Activated CD8-positive, alpha-beta T cell treated with anti-CD3 and anti-CD28 coated beads for 36 hours (primary cell): Measurements from ENCODE around the gene SOX18. TPM values are rescaled to one million over a fixed set of nuclear protein-coding genes. Genes with fewer than 3 reads are reported as not detected.

Source experiments
- ATAC-seq: fragments of 200-7000 bp; cut with Tn5 transposase; one replicate; pipeline ENCODE4 v1.10.0; 2021; ENCODE audit warnings: mild to moderate bottlenecking, moderate library complexity
- CTCF ChIA-PET: fragments of 350-600 bp; sonication (Branson Sonifier 250); formaldehyde crosslinking; loops from one replicate; lab custom pipeline; 2021; ENCODE audit warnings: antibody characterized with exemption; lab: Charles Lee
- POLR2A ChIA-PET: fragments of 350-600 bp; sonication (Branson Sonifier 250); formaldehyde crosslinking; loops from one replicate; lab custom pipeline; 2021; ENCODE audit warnings: antibody characterized with exemption; lab: Charles Lee
- DNase-seq: peaks from one replicate; pipeline ENCODE4 v3.0.0-alpha.2; 2020
- H3K27ac Mint-ChIP-seq: one replicate; pipeline ENCODE4 v1.8.0; 2021; ENCODE audit warnings: mild to moderate bottlenecking, mixed read lengths
- H3K27me3 Mint-ChIP-seq: one replicate; pipeline ENCODE4 v1.8.0; 2021; ENCODE audit warnings: mixed read lengths
- H3K36me3 Mint-ChIP-seq: one replicate; pipeline ENCODE4 v1.8.0; 2021; ENCODE audit warnings: low read depth, mixed read lengths
- H3K4me1 Mint-ChIP-seq: one replicate; pipeline ENCODE4 v1.8.0; 2021; ENCODE audit warnings: low read depth, mixed read lengths
- H3K4me3 Mint-ChIP-seq: one replicate; pipeline ENCODE4 v1.8.0; 2021; ENCODE audit warnings: mild to moderate bottlenecking, moderate library complexity, mixed read lengths
- H3K9me3 Mint-ChIP-seq: one replicate; pipeline ENCODE4 v1.8.0; 2021; ENCODE audit warnings: mixed read lengths
- intact Hi-C: fragments of 100-400 bp; cut with micrococcal nuclease; formaldehyde crosslinking; loops from one replicate; pipeline ENCODE4 v1.10.0; 2022
- total RNA-seq, 2 experiments: library from RNA; stranded (reverse); gene quantifications; one replicate each; pipeline ENCODE4 v1.2.3, GENCODE V29; 2021
- TF ChIP-seq, protein P1 (sequence below): fragments of 200-600 bp; IDR thresholded peaks from one replicate; pipeline ENCODE4 v1.8.0; 2022; ENCODE audit warnings: antibody characterized with exemption, mild to moderate bottlenecking

Gene SOX18
- total RNA-seq, 2 experiments from 2014 or later: not detected

DNA sequence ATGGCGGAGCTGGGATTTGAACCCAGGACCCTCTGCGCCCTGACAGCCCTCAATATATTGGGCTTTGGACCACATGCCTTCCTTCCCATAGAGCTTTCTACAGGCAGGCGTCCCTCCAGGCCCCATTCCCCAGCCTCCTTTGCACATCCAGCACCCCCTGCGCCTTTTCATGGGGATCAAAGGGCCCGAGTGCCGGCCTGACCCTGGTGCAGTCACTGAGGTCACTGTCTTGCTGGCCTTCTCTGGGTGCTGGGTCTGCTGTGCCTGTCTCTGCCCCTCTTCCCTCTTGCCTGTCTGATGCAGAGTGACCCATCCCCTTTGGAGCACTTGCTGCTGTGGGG is 32.2 kb upstream of the SOX18 start:
- Mint-ChIP-seq H3K9me3 (no peaks in the 10 kb centered on the region), H3K27ac (no peak overlapping the region), H3K27me3 (peaks cover 6% of the 10 kb centered on the region), H3K4me1 (peaks cover 24% of the 10 kb centered on the region), H3K36me3 (peaks cover 3% of the 10 kb centered on the region), H3K4me3 (peak overlapping the region; percentile 37)
- no peak for DNase-seq
- ATAC-seq: no peak
- ChIA-PET CTCF (interaction anchor here (1.0 to 6.0 kb wide), 3 partner anchors 13 to 42 kb away, joined by 3 to 61 read pairs (median 20); no protein-coding TSS in a partner anchor), POLR2A (interaction anchor here (1.1 to 3.7 kb wide), 3 partner anchors 9 to 17 kb away, joined by 4 to 15 read pairs (median 5); no protein-coding TSS in a partner anchor)
- TF ChIP-seq, protein P1, sequence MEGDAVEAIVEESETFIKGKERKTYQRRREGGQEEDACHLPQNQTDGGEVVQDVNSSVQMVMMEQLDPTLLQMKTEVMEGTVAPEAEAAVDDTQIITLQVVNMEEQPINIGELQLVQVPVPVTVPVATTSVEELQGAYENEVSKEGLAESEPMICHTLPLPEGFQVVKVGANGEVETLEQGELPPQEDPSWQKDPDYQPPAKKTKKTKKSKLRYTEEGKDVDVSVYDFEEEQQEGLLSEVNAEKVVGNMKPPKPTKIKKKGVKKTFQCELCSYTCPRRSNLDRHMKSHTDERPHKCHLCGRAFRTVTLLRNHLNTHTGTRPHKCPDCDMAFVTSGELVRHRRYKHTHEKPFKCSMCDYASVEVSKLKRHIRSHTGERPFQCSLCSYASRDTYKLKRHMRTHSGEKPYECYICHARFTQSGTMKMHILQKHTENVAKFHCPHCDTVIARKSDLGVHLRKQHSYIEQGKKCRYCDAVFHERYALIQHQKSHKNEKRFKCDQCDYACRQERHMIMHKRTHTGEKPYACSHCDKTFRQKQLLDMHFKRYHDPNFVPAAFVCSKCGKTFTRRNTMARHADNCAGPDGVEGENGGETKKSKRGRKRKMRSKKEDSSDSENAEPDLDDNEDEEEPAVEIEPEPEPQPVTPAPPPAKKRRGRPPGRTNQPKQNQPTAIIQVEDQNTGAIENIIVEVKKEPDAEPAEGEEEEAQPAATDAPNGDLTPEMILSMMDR: no peak
- intact Hi-C loops: loop anchor here (5.0 kb wide), 1 partner anchor 41 kb away; no protein-coding TSS in a partner anchor

DNA sequence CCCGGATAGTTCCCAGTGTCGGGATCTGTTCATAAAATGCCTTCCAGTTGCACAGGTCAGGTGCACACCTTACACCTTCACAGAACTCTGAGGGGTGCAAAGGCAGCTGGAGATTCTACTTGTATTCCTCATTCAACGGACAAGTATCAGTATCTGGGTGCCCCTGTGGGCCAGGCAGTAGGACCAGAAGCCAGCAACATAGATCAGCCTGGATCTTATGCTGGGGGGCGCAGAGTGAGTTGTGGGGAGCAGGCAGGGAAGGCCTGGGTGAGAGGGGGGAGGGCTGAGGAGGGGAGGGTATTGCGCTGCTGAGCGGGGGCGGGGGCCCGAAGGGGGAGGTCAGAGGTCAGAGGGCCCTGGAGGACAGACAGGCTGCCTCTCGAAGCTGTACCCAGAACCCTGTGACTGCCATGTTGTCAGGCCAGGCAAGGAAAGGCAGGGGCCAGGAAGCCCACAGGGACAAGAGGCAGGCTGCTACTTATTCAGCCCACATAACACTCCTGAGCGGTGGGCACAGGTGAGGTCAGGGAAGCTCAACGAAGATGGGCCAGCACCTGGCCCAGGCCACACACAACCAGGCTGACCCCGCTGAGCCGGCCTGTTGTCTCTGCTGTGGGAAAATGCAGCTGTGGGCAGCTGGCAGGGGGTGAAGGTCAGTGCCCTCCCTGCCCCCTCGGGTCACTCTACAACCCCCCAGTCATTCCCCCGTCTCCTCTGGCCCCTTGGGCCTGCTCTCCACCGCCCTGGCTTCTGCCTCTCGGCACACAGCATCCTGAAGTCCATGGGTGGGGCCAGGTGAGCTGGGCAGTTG is 31.6 kb upstream of the SOX18 start:
- Mint-ChIP-seq H3K4me1 (peaks cover 24% of the 10 kb centered on the region), H3K4me3 (peak overlapping the region; percentile 70), H3K27me3 (peaks cover 6% of the 10 kb centered on the region), H3K9me3 (no peaks in the 10 kb centered on the region), H3K36me3 (peaks cover 3% of the 10 kb centered on the region), H3K27ac (no peak overlapping the region)
- intact Hi-C loops: loop anchor here (5.0 kb wide), 1 partner anchor 41 kb away; no protein-coding TSS in a partner anchor
- TF ChIP-seq, protein P1: no peak
- CTCF ChIA-PET: interaction anchor here (0.7 to 6.0 kb wide), 4 partner anchors 12 to 43 kb away, joined by 3 to 61 read pairs (median 4); no protein-coding TSS in a partner anchor
- POLR2A ChIA-PET: interaction anchor here (1.7 to 3.7 kb wide), 2 partner anchors 9 to 12 kb away, joined by 5 to 15 read pairs; no protein-coding TSS in a partner anchor
- no peak for ATAC-seq
- DNase-seq: no peak

DNA sequence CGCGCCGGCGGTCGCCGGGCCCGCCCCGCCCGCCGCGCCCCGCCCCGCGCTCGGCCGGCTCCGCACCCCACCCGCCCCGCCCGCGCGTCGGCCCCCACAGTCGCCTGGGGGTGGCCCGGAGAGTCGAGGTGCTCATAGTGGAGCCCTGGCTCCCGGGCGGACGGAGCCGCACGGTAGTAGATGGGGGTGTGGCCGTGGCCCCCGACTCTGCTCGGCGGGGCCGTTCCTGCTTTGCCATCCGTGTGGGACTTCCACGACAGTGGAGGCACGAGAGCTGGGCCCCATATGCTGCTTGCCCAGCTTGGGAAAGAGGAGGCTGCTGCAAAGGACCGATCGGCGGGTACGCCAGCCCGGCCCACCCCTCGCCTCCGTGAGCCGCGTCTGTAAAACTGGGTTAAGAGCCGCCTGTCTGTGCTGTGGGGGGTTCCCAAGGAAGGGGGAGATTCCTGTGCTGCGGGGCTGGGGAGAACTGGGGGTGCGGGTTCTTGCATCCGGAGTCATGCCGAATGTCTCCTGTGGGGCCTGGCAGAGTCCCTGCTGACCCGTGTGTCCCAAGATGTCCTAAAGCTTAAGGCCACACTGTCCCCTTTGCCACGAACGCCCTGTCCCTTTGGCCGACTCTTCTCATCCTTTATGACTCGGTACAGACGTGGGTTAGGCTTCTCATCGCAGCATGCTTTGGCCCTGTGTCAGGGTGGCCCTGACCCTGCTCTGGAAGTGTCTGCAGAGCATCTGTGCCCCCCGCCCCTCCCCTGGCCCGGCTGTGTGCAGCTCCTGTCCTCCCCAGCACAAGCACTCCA is 30.8 kb upstream of the SOX18 start, which contains the start of gene OPRL1:
OPRL1 (plus strand) TSS at position 70 of the 800 bp plus-strand sequence. CDS start 12,639 bp downstream, outside the sequence.
- TF ChIP-seq, protein P1: no peak
- ATAC-seq (peak; percentile 35), DNase-seq (peak; percentile 58)
- H3K27me3 Mint-ChIP-seq: peaks cover 6% of the 10 kb centered on the region
- peaks cover 3% of the 10 kb centered on the region for H3K36me3 Mint-ChIP-seq
- CTCF ChIA-PET: interaction anchor here (0.7 to 6.0 kb wide), 8 partner anchors 10 to 100 kb away, joined by 3 to 61 read pairs (median 4); partner anchors contain the start of gene PRPF6
- peak within 1 kb of the TSS; percentile 65 for H3K27ac Mint-ChIP-seq
- H3K4me3 Mint-ChIP-seq: peak within 1 kb of the TSS; percentile 84
- H3K4me1 Mint-ChIP-seq: peaks cover 24% of the 10 kb centered on the region
- POLR2A ChIA-PET: interaction anchor here (0.8 to 3.7 kb wide), 6 partner anchors 10 to 112 kb away, joined by 3 to 15 read pairs (median 4); no protein-coding TSS in a partner anchor
- H3K9me3 Mint-ChIP-seq: no peaks in the 10 kb centered on the region
- intact Hi-C loops: loop anchor here (5.0 kb wide), 1 partner anchor 42 kb away; no protein-coding TSS in a partner anchor

DNA sequence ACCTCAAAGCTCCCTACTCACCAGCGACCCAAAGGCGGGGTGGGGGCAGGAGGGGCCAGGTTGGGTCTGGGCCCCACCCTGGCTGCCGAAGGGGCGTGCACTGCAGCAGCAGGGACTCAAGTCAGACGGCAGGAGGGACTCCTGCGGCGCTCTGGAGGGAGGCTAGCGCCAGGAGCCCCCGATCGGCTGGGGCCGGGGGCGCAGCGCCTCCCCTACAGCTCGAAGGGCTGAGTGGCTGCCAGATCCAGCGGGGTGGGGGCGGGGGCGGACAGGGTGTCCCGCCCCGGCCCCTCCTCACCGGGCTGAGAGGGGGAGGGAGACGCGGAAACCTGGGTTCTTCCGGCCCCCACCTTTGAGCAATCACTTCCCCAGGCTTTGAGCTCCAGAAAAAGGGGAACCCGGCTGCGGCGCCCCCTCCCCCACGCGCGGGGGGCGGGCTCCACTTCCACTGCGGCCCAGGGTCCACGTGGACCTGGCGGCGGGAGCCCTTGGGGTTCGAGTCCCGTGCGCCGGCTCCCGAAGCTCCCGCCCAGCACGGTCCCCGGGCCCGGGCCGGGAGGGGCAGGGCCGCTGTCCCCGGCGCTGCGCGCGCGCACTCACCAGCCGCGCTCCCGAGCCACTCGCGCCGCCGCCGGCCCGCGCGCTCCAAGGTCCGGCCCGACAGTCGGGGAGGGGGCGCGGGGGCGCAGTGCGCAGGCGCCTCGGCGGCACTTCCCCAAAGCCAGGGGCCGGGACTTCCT is 30.0 kb upstream of the SOX18 start, which contains the start of gene RGS19:
RGS19 (minus strand) TSS at position 246 of the 740 bp plus-strand sequence. CDS start 2,632 bp downstream, outside the sequence.
- H3K36me3 Mint-ChIP-seq: peaks cover 3% of the 10 kb centered on the region

More for the DNA sequence above, 30.0 kb upstream of the SOX18 start, which contains the start of gene RGS19:
- peak; percentile 75 for DNase-seq
- ChIA-PET POLR2A (interaction anchor here (0.8 to 3.7 kb wide), 9 partner anchors 10 to 542 kb away, joined by 3 to 15 read pairs (median 3); partner anchors contain the start of genes PTK6 and TPD52L2), CTCF (interaction anchor here (0.5 to 3.5 kb wide), 7 partner anchors 10 to 99 kb away, joined by 3 to 20 read pairs (median 4); partner anchors contain the start of gene PRPF6)
- TF ChIP-seq, protein P1: peak; percentile 11
- intact Hi-C loops: loop anchor here (5.0 kb wide), 1 partner anchor 43 kb away; no protein-coding TSS in a partner anchor
- Mint-ChIP-seq H3K4me1 (peaks cover 24% of the 10 kb centered on the region), H3K27ac (peak within 1 kb of the TSS; percentile 65), H3K9me3 (no peaks in the 10 kb centered on the region), H3K27me3 (peaks cover 3% of the 10 kb centered on the region), H3K4me3 (peak within 1 kb of the TSS; percentile 84)
- peak; percentile 11 for ATAC-seq
